OCI-LY3 (cell line): ENCODE results near the gene DNPEP.
"Not testable (repeated sequence)": the region's sequence is repeated elsewhere in the genome, so short reads cannot be mapped to it uniquely, and the experiment has no call there.

Experiments used
- H2AFZ ChIP-seq: fragments of 200-600, 300-600 bp; shearing (Covaris generic); 2 replicates; pipeline ENCODE4 v1.6.0; 2014; ENCODE audit warnings: antibody characterized with exemption, low read depth, low read length
- H3K27ac ChIP-seq: fragments of 200-600, 300-600 bp; sonication (generic); 2 replicates; pipeline ENCODE4 v1.5.1; 2014; ENCODE audit warnings: mild to moderate bottlenecking, low read length, moderate library complexity, mixed read lengths
- H3K27me3 ChIP-seq: fragments of 200-600, 300-600 bp; sonication (generic); 2 replicates; pipeline ENCODE4 v1.6.1; 2014; ENCODE audit warnings: low read depth, low read length, mixed read lengths
- H3K36me3 ChIP-seq: fragments of 200-600, 300-600 bp; sonication (generic); replicated peaks from 2 replicates; pipeline ENCODE3; 2014; ENCODE audit warnings: low read depth, low read length, mixed read lengths
- H3K4me1 ChIP-seq: fragments of 300-600, 200-600 bp; sonication (generic); 2 replicates; pipeline ENCODE4 v1.6.1; 2014; ENCODE audit warnings: low read length, mixed read lengths
- H3K4me2 ChIP-seq: fragments of 200-600, 300-600 bp; sonication (generic); 2 replicates; pipeline ENCODE4 v1.6.1; 2014; ENCODE audit warnings: low read length, mixed read lengths
- H3K4me3 ChIP-seq: fragments of 300-600, 200-600 bp; sonication (generic); 2 replicates; pipeline ENCODE4 v1.5.1; 2014; ENCODE audit warnings: antibody characterized with exemption, mild to moderate bottlenecking, low read length, moderate library complexity
- H3K79me2 ChIP-seq: fragments of 300-600, 200-600 bp; shearing (Covaris generic); 2 replicates; pipeline ENCODE4 v1.6.1; 2014; ENCODE audit warnings: mild to moderate bottlenecking, low read length, mixed read lengths
- H3K9ac ChIP-seq: fragments of 300-600, 200-600 bp; shearing (Covaris generic); 2 replicates; pipeline ENCODE4 v1.6.0; 2014; ENCODE audit warnings: mild to moderate bottlenecking, low read length, moderate library complexity
- H3K9me3 ChIP-seq: fragments of 200-600, 300-600 bp; shearing (Covaris generic); 2 replicates; pipeline ENCODE4 v1.6.1; 2014; ENCODE audit warnings: low read length, mixed read lengths; ENCODE audit not compliant: insufficient read depth
- H4K20me1 ChIP-seq: fragments of 200-600, 300-600 bp; sonication (generic); 2 replicates; pipeline ENCODE4 v1.6.1; 2016; ENCODE audit warnings: low read length, mixed read lengths; ENCODE audit not compliant: insufficient read depth
- CTCF ChIP-seq: fragments of 200-600, 300-600 bp; sonication (generic); IDR thresholded peaks from 2 replicates; pipeline ENCODE4 v1.5.1; 2014; ENCODE audit warnings: antibody characterized with exemption, low read length, low read depth
- EZH2phosphoT487 ChIP-seq: fragments of 200-600 bp; shearing (Covaris generic); IDR thresholded peaks from 2 replicates; pipeline ENCODE4 v1.6.1; 2018; ENCODE audit warnings: antibody characterized with exemption, mixed run types, low read depth

Gene DNPEP

GRCh38 chr2:219409619-219410018, 21.9 kb upstream of the DNPEP start:
- H3K4me2 ChIP-seq = no peak overlapping the region
- no peaks in the 10 kb centered on the region for H3K4me1 ChIP-seq
- H3K36me3 ChIP-seq = no peaks in the 10 kb centered on the region

GRCh38 chr2:219408631-219409030, 20.9 kb upstream of the DNPEP start:
- TF ChIP-seq EZH2phosphoT487 (no peak), CTCF (no peak)

More at GRCh38 chr2:219409619-219410018, 21.9 kb upstream of the DNPEP start:
- H3K4me3 ChIP-seq = no peak overlapping the region
- H3K9me3 ChIP-seq = no peaks in the 10 kb centered on the region
- no peak overlapping the region for H2AFZ ChIP-seq
- H3K27me3 ChIP-seq = no peaks in the 10 kb centered on the region
- H3K9ac ChIP-seq = no peak overlapping the region
- H4K20me1 ChIP-seq = no peaks in the 10 kb centered on the region
- H3K79me2 ChIP-seq = no peaks in the 10 kb centered on the region
- TF ChIP-seq CTCF = no peak
- no peak for TF ChIP-seq EZH2phosphoT487
- no peak overlapping the region for H3K27ac ChIP-seq

GRCh38 chr2:219408204-219408603, 20.5 kb upstream of the DNPEP start:
- peaks cover 2% of the 10 kb centered on the region; the same call in 1 of the 2 replicates for H3K4me1 ChIP-seq
- H3K9ac ChIP-seq = no peak overlapping the region
- no peak overlapping the region for H3K4me2 ChIP-seq
- no peak overlapping the region for H2AFZ ChIP-seq
- H3K27me3 ChIP-seq = no peaks in the 10 kb centered on the region
- no peak overlapping the region for H3K4me3 ChIP-seq
- no peaks in the 10 kb centered on the region for H4K20me1 ChIP-seq
- H3K79me2 ChIP-seq = no peaks in the 10 kb centered on the region
- H3K27ac ChIP-seq = no peak overlapping the region
- no peak for TF ChIP-seq CTCF
- TF ChIP-seq EZH2phosphoT487 = no peak
- H3K36me3 ChIP-seq = no peaks in the 10 kb centered on the region
- H3K9me3 ChIP-seq = no peaks in the 10 kb centered on the region

More at GRCh38 chr2:219408631-219409030, 20.9 kb upstream of the DNPEP start:
- H3K27me3 ChIP-seq = no peaks in the 10 kb centered on the region
- no peaks in the 10 kb centered on the region for H3K4me1 ChIP-seq
- no peaks in the 10 kb centered on the region for H4K20me1 ChIP-seq
- H3K36me3 ChIP-seq = no peaks in the 10 kb centered on the region
- no peak overlapping the region for H2AFZ ChIP-seq
- no peak overlapping the region for H3K4me2 ChIP-seq
- H3K9me3 ChIP-seq = no peaks in the 10 kb centered on the region
- no peak overlapping the region for H3K4me3 ChIP-seq
- H3K79me2 ChIP-seq = no peaks in the 10 kb centered on the region
- no peak overlapping the region for H3K9ac ChIP-seq
- H3K27ac ChIP-seq = no peak overlapping the region

- not testable (repeated sequence) for H3K4me2 ChIP-seq, H2AFZ ChIP-seq
Observed at GRCh38 chr2:219407343-219407742, 19.6 kb upstream of the DNPEP start.

GRCh38 chr2:219406861-219407230, 19.1 kb upstream of the DNPEP start:
- H4K20me1 ChIP-seq = no peaks in the 10 kb centered on the region
- TF ChIP-seq CTCF = no peak
- TF ChIP-seq EZH2phosphoT487 = no peak
- no peak overlapping the region for H3K27ac ChIP-seq
- H3K4me1 ChIP-seq = peaks cover 4% of the 10 kb centered on the region; the same call in 1 of the 2 replicates
- no peak overlapping the region for H2AFZ ChIP-seq
- H3K4me3 ChIP-seq = no peak overlapping the region
- H3K36me3 ChIP-seq = no peaks in the 10 kb centered on the region
- H3K27me3 ChIP-seq = no peaks in the 10 kb centered on the region
- no peak overlapping the region for H3K4me2 ChIP-seq
- no peaks in the 10 kb centered on the region for H3K9me3 ChIP-seq
- H3K79me2 ChIP-seq = no peaks in the 10 kb centered on the region
- H3K9ac ChIP-seq = no peak overlapping the region

More at GRCh38 chr2:219407343-219407742, 19.6 kb upstream of the DNPEP start:
- H3K27me3 ChIP-seq, H3K4me1 ChIP-seq, H3K79me2 ChIP-seq, H3K9me3 ChIP-seq, H3K4me3 ChIP-seq, H3K36me3 ChIP-seq, H4K20me1 ChIP-seq, H3K27ac ChIP-seq, H3K9ac ChIP-seq: not testable (repeated sequence)
